ENCODE results near the gene TDRD3.

The TDRD3 gene

DNA sequence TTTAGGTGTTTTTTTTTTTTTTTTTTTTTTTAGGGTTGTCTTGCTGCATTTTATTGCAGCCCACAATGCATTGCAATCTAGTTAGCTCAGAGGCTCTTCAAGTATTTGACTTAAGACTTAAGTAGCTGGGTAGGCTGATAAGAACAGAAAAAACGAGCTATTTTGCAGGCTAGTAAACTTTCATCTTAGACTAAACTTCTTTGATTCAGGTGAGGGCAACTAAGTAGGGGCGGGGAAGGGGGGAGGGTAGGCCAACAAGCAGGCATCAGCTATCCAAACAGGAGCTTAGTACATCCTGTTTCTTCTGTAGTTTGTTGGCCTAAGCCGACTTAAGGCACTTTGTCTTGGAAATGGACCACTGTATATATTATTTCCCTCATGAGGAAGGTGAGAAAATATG, 4.9 kb upstream of the TDRD3 start:
- no peak overlapping the region for H3K4me3 Mint-ChIP-seq
- H3K4me1 Mint-ChIP-seq, result no peaks in the 10 kb centered on the region
- peaks cover 4% of the 10 kb centered on the region for H3K27me3 Mint-ChIP-seq (ENCODE audit: low read depth)
- H3K9me3 Mint-ChIP-seq, result no peaks in the 10 kb centered on the region
- H3K27ac Mint-ChIP-seq, result no peak overlapping the region
- no peaks in the 10 kb centered on the region for H3K36me3 Mint-ChIP-seq (ENCODE audit: low read depth)
- TF ChIP-seq, protein P1, sequence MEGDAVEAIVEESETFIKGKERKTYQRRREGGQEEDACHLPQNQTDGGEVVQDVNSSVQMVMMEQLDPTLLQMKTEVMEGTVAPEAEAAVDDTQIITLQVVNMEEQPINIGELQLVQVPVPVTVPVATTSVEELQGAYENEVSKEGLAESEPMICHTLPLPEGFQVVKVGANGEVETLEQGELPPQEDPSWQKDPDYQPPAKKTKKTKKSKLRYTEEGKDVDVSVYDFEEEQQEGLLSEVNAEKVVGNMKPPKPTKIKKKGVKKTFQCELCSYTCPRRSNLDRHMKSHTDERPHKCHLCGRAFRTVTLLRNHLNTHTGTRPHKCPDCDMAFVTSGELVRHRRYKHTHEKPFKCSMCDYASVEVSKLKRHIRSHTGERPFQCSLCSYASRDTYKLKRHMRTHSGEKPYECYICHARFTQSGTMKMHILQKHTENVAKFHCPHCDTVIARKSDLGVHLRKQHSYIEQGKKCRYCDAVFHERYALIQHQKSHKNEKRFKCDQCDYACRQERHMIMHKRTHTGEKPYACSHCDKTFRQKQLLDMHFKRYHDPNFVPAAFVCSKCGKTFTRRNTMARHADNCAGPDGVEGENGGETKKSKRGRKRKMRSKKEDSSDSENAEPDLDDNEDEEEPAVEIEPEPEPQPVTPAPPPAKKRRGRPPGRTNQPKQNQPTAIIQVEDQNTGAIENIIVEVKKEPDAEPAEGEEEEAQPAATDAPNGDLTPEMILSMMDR (IDR thresholded peaks at IDR 0.05; ENCODE audit: unreplicated experiment in 3 of 3), result no peak

DNA sequence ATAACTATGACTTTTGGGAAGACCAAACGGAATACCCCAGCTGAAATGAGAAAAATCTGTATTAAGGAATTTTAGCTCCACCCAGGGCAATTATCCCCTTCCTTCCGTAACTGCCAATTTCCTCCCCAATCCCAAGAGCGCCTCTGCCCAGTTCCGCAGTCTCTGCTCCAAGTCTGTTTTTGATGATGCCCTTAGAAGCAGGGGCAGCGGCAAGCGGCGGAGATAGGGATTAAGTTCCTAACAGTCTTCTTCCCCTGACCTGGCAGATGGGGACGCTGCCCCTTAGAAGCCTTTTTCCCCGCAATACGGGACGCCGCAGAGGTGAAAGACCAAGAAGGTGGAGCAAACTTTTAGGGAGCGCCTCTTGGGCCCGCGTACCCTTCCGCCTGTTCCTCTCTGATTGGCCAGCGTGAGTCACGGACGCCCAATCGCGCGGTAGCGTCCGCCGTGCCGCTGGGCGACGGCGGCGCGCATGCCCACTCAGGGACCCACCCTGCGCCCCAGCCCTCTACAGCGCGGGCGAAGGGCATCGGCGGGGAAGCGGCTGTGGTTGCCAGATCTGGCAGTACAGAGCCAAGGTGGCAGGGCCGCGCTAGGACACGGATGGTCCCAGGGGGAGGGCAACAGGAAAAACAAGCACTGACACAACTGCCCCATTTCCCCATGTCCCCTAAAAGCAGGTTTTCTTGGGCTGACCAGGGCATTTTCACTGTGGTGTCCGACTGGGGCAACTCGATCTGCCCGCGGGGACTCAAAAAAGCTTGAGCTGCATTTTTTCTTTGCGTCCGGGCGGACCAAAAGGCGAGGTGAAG, 843 bp upstream of the TDRD3 start:
- Mint-ChIP-seq H3K4me1 (peaks cover 26% of the 10 kb centered on the region), H3K27ac (peak overlapping the region; percentile 99), H3K9me3 (no peaks in the 10 kb centered on the region), H3K27me3 (ENCODE audit: low read depth) (no peaks in the 10 kb centered on the region), H3K4me3 (peak overlapping the region; percentile 96 to 99 (median 97)), H3K36me3 (ENCODE audit: low read depth) (no peaks in the 10 kb centered on the region)
- TF ChIP-seq, protein P1 (IDR thresholded peaks at IDR 0.05; ENCODE audit: unreplicated experiment in 3 of 3), result no peak

DNA sequence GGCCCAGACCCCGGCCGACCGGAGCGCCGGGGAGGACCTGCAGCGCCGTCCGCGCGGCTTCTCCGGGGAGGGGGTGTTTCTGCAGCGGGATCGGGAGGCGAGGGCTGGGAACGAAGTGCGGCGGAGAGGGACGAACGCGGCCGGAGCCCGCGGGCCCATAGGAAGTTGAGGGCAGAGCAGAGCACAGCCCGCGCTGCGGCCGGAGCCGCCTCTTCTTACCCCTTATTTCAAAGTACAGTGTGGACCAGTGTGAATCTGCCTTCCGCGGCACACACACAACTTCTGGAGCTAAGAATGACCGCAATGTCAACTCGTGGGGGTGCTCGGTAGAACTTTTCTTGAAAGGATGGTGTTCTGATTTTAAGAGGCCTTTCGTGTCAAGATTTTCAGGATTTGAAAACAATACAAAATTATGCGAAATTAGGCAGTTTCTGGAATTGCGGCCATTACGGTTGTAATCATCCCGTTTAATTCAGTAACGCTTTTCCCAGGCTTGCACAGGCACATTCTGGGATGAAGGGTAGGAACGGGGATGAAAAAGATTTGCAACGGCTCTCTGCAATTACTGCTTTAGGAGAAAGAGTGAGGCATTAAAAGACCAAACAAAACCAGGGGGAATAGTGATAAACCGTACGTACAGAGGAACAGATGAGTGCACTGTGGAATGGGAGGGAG, 821 bp downstream of the TDRD3 start:
- Mint-ChIP-seq H3K27ac (peak overlapping the region; percentile 99), H3K36me3 (ENCODE audit: low read depth) (no peaks in the 10 kb centered on the region), H3K4me1 (peaks cover 26% of the 10 kb centered on the region), H3K4me3 (peak overlapping the region; percentile 87 to 95 (median 89)), H3K27me3 (ENCODE audit: low read depth) (no peaks in the 10 kb centered on the region), H3K9me3 (no peaks in the 10 kb centered on the region)
- TF ChIP-seq, protein P1 (IDR thresholded peaks at IDR 0.05; ENCODE audit: unreplicated experiment in 3 of 3), result no peak

DNA sequence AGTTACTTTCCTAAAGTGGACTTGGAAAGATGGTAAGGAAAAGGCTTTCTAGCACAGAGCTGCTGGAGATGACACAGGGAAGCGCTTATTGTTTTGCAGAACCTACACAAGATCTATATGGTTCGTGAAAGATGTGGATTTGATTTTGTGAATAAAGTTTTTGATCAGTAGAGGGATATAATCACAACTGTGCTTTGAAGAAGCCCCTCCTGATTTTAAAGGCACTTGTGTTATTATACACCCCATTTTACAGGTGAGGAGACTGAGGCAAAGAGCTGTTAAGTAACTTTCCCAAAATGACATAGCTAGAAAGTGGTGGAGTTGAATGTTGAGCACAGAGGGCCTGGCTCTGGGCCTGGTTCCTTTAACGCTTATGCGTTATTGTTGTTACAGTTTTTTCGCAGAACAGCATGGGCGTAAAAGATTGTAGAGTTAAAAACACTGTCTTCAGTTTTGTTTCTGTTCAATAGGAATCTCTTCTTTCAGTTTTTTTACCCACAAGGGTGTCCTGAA, 1.4 kb downstream of the TDRD3 start:
- no peaks in the 10 kb centered on the region for H3K27me3 Mint-ChIP-seq (ENCODE audit: low read depth)
- H3K27ac Mint-ChIP-seq, result peak overlapping the region; percentile 99
- H3K36me3 Mint-ChIP-seq (ENCODE audit: low read depth), result no peaks in the 10 kb centered on the region
- TF ChIP-seq, protein P1 (IDR thresholded peaks at IDR 0.05; ENCODE audit: unreplicated experiment in 3 of 3), result no peak
- no peaks in the 10 kb centered on the region for H3K9me3 Mint-ChIP-seq
- peaks cover 26% of the 10 kb centered on the region for H3K4me1 Mint-ChIP-seq
- H3K4me3 Mint-ChIP-seq, result peak overlapping the region; percentile 87 to 95 (median 89)

DNA sequence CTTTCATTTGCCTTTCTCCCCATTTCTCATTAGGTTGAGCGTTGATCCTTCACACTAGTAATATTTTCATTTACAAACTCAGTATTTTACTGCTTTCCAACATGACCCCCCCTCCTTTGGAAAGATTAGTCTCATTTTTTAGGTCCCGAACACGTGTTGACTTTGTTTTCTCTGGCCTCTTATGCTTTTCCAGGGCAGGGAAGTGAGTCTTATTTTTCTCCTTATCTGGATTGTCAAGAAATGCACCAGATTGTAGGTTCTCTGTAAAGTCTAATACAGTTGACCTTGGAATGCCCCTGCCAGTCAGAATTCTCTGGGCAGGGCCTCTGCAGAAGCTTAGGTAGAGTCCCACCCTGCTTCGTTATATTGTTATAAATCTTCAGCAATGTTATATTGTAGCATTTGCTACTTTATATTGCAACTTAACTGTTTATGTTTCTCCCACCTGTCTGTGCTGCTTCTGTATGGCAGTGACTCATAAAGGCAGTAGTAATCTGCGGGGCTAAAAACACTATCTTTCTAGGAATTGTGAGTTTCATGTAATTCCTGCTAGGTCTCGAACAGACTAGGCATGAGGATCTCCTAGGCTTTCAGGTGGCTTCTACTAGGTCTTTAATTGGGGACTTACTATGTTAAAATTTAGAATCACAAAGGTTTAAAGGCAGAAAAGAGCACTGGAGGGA, 2.0 kb downstream of the TDRD3 start:
- H3K27ac Mint-ChIP-seq, result peak overlapping the region; percentile 99
- no peaks in the 10 kb centered on the region for H3K9me3 Mint-ChIP-seq
- no peaks in the 10 kb centered on the region for H3K27me3 Mint-ChIP-seq (ENCODE audit: low read depth)
- peaks cover 26% of the 10 kb centered on the region for H3K4me1 Mint-ChIP-seq
- TF ChIP-seq, protein P1 (IDR thresholded peaks at IDR 0.05; ENCODE audit: unreplicated experiment in 3 of 3), result no peak
- H3K36me3 Mint-ChIP-seq (ENCODE audit: low read depth), result no peaks in the 10 kb centered on the region
- peak overlapping the region; percentile 87 to 95 (median 89) for H3K4me3 Mint-ChIP-seq
